ENCODE results near the gene WDR27. TPM values are rescaled to one million over a fixed set of nuclear protein-coding genes. Genes with fewer than 3 reads are reported as not detected.

WDR27 gene
- total and polyA plus RNA-seq, 2 donors, result 15.9 to 54.5 TPM

DNA sequence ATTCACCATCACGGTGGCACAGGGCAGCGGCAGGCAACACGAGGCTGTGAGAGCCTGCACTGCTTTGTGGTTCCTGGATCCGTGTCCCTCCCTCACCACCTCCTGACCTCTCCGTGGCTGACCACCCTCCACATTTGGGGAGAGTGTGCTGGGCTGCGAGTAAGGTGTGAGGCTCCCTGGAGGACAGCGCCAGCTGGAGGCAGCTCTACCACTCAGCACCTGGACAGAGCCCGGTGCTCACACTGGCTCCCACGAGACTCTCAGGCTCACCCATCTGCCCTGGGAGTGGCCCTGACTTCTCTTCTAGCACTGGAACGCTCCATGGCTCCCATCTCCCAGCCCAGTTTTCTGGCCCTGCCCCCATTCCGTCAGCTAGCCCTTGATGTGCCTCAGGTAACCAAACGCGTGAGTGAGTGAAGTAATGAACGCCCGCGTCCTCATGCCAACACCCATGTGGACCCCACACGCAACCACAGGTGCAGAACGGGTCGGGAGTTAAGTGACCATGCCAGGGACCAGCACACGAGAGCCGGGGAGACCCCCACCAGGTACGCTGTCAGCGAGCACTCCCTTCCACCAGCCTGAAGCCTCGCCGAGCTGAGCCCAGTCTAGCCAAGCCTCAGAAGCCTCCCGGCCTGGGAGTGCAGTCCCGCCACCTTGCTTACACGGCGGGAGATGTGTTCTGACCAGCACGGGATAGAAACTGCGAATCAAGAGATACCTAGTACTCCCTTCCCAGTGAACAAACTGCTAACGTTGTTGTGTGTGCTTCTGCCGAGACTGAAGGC, 137.2 kb downstream of the WDR27 start:
- Histone ChIP-seq H3K4me3 (ENCODE audit: low read depth, low read length) (no peak overlapping the region), H3K36me3 (ENCODE audit: insufficient read depth) (no peaks in the 10 kb centered on the region), H3K4me1 (ENCODE audit: insufficient read depth) (no peaks in the 10 kb centered on the region), H3K27ac (ENCODE audit: low read depth) (no peak overlapping the region)
- DNase-seq (ENCODE audit: extremely low spot score), result no peak
- 93% methylated on average over 33 of the region's 33 CpGs for WGBS

DNA sequence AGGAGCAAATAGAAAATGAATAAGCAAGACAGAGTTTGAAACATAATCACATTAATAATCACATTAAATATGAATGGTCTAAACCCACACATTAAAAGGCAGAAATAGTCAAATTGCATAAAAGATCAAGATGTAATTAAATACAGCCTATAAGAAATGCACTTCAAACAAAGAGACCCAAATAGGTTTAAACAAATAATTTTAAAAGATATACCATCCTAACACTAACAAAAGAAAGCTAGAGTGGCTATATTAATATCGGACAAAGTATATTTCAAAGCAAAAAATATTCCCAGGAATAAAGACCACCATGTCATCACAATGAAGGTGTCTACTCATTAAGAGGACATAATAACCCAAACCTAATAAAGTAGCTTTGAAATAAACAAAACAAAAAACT, 140.2 kb downstream of the WDR27 start:
- H3K4me1 ChIP-seq (ENCODE audit: insufficient read depth), result no peaks in the 10 kb centered on the region
- no peak overlapping the region for H3K4me3 ChIP-seq (ENCODE audit: low read depth, low read length)
- WGBS, result 99% methylated on average over 1 of the region's 1 CpG
- DNase-seq (ENCODE audit: extremely low spot score), result no peak
- H3K27ac ChIP-seq (ENCODE audit: low read depth), result no peak overlapping the region
- H3K36me3 ChIP-seq (ENCODE audit: insufficient read depth), result no peaks in the 10 kb centered on the region

DNA sequence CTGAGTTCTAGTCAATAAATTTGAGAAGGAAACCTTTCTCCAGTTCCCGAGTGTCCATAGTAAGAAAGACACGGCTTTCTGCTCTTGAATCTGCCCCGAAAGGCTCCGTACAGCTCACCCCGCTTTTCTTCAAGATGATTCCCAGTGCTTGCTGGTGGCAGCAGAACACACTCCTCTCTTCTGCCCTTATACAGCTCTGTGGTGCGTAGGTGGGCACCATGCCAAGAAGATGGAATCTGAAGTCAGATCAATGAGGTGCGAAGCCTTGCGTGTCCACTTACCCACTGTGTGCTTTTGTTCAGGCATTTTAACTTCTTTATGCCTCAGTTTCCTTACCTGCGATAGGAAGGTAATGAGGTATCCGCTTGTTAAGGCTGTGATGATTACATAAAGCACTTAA, 142.2 kb downstream of the WDR27 start:
- Histone ChIP-seq H3K4me1 (ENCODE audit: insufficient read depth) (no peaks in the 10 kb centered on the region), H3K4me3 (ENCODE audit: low read depth, low read length) (no peak overlapping the region), H3K27ac (ENCODE audit: low read depth) (no peak overlapping the region), H3K36me3 (ENCODE audit: insufficient read depth) (no peaks in the 10 kb centered on the region)
- no peak for DNase-seq (ENCODE audit: extremely low spot score)
- 92% methylated on average over 10 of the region's 10 CpGs for WGBS

DNA sequence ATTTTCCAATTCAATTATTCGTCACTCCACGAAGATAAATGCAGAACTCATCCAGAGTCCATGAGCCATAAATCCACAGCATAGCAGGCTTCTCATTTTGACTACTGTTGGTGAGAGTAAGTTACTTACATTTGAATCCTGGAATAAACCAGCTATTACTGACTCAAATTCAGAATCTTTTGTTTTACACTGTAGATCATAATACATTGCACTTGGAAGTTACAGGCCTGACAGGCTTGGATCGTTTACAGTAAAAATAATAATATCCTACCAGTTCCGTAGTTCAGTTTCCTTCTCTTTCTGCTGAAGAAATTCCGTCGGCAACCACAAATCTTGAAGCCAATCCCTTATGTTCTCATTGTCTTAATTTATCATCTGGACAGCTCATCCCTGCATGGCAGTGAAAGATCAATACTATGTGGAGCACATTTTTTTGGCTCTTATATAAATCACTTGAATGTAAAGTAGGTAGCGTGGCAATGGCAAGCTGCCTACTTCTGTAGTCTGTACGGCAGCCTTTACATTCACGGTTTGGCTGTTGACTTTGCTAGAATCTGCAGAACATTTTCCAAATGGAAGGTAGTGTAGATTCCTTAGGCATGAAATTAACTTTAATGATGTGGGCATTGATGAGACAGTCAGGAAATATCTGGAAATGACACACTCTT, 142.9 kb downstream of the WDR27 start:
- WGBS, result 92% methylated on average over 9 of the region's 9 CpGs
- H3K36me3 ChIP-seq (ENCODE audit: insufficient read depth), result no peaks in the 10 kb centered on the region
- no peaks in the 10 kb centered on the region for H3K4me1 ChIP-seq (ENCODE audit: insufficient read depth)
- no peak overlapping the region for H3K4me3 ChIP-seq (ENCODE audit: low read depth, low read length)
- H3K27ac ChIP-seq (ENCODE audit: low read depth), result no peak overlapping the region
- DNase-seq (ENCODE audit: extremely low spot score), result no peak

DNA sequence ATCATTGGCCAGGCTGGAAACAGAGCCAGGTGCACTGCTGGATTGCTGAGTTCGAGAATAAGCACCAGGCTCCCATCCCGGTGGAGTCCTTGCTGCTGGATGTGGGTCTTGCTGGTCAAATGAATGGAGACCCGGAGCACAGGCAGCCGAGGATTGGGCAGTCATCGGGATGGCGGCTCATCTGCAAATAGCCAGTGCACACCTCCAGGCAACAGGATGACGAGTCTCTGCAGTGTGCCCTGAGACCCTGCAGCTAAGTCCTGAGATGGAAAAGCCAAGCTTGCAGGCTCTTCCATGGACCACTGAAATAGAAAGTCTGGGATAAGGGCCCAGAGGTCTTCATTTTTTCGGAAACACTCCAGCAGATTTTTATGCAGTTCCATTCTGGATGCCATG, 143.5 kb downstream of the WDR27 start:
- no peak overlapping the region for H3K27ac ChIP-seq (ENCODE audit: low read depth)
- WGBS, result 97% methylated on average over 8 of the region's 8 CpGs
- no peak for DNase-seq (ENCODE audit: extremely low spot score)

DNA sequence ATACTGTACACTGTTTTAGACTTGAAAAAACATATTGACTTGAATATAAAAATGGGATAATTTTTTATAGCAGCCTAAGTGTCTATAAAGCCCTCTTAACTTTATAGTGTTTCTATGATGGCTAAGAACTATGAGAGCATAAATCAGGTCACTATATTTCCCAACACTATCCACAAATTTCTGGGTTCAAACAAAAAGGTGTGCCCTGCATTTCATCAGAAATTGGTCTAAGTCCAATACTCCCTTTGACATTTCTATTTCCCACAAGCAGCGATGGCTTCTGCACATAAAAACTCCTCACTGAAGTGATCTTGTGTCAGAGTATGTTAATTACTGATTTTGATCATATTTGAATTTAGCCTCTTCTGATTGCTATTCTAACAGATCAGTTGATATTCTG, 143.9 kb downstream of the WDR27 start:
- H3K27ac ChIP-seq (ENCODE audit: low read depth), result no peak overlapping the region
- 74% methylated on average over 1 of the region's 1 CpG for WGBS
- DNase-seq (ENCODE audit: extremely low spot score), result no peak
- H3K4me3 ChIP-seq (ENCODE audit: low read depth, low read length), result no peak overlapping the region
- no peaks in the 10 kb centered on the region for H3K4me1 ChIP-seq (ENCODE audit: insufficient read depth)
- H3K36me3 ChIP-seq (ENCODE audit: insufficient read depth), result no peaks in the 10 kb centered on the region

More for the DNA sequence above, 143.5 kb downstream of the WDR27 start:
- Histone ChIP-seq H3K36me3 (ENCODE audit: insufficient read depth) (no peaks in the 10 kb centered on the region), H3K4me3 (ENCODE audit: low read depth, low read length) (no peak overlapping the region), H3K4me1 (ENCODE audit: insufficient read depth) (no peaks in the 10 kb centered on the region)

DNA sequence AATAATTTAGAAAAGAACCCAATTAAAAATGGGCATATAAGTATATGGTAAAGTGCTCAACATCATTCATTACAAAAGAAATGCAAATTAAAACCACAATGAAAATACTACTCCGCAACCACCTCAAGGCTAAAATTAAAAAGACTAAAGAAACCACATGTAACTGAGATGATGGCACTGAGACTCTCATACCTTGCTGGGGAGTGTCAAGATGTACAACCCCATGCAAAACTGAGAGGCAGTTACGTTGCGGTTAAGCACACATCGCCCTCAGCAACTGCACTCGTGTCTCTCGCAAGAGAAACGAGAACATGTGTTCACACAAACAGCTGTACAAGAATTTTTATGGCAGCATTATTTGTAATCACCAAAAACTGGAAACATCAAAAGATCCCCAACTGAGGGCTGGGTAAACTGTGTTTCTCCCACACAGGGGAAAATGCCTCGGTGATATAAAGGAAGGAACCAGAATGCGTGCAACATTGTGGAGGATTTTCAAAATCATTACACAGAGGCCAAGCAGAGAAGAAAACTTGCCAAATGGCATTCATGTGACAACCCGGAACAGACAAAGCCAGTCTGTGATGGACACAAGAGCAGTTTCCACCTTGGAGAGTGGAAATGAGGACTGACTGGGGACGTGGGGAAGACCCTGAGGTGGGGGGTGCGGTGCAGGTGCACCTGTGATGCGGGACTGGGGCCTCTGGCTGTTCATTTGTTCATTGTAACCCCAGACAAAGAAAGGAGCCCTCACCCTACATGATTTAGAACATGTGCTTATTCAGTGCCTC, 144.9 kb downstream of the WDR27 start:
- DNase-seq (ENCODE audit: extremely low spot score), result no peak
- H3K4me3 ChIP-seq (ENCODE audit: low read depth, low read length), result no peak overlapping the region
- WGBS, result 91% methylated on average over 13 of the region's 13 CpGs
- H3K36me3 ChIP-seq (ENCODE audit: insufficient read depth), result no peaks in the 10 kb centered on the region
- H3K4me1 ChIP-seq (ENCODE audit: insufficient read depth), result no peaks in the 10 kb centered on the region
- no peak overlapping the region for H3K27ac ChIP-seq (ENCODE audit: low read depth)

DNA sequence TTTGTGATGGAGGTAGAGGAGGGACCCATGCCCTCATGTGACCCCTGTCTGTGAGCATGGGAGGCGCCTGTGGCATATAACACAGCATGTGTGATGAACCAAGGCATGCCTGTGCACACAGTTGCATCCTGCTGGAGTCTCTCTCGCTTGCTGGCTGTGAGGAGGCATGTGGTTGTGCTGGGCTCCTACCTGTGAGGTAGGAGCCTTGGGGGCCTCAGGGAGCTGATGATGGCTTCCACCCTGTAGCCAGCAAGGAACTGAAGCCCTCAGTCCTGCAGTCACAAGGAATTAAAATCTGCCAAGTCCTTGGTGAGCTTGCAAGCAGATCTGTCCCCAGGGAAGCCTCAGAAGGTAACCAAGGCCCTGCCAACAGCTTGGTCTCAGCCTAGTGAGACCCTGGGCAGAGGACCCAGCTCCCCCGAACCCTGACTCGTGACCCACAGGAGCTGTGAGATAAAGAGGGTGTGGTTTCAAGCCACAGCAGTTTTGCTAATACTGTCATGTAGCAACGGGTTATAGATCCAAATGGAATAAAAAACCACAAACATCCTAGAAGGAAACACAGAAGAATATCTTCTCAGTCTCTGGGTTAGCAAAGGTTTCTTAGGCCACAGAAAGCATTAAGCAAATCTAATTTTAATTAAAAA, 145.7 kb downstream of the WDR27 start:
- no peak for DNase-seq (ENCODE audit: extremely low spot score)
- Histone ChIP-seq H3K4me1 (ENCODE audit: insufficient read depth) (no peaks in the 10 kb centered on the region), H3K4me3 (ENCODE audit: low read depth, low read length) (no peak overlapping the region), H3K36me3 (ENCODE audit: insufficient read depth) (no peaks in the 10 kb centered on the region), H3K27ac (ENCODE audit: low read depth) (no peak overlapping the region)
- 82% methylated on average over 5 of the region's 5 CpGs for WGBS

DNA sequence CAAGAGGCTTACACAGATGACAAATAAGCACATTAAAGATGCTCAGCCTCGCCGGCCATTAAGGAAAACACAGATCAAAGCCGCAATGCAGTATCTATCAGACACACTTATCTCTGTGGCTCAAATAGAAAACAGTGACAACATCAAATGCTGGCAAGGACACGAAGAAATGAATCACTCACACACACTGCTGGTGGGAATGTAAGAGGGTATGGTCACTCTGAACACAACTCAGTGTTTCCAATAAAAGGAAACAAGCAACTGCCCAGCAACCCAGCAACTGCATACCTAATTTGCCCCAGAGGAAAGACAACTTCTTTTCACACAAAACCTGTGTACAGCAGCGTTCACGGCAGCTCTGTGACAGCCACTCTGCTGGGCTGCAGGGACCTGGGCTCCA, 155.8 kb downstream of the WDR27 start:
- H3K36me3 ChIP-seq (ENCODE audit: insufficient read depth), result no peaks in the 10 kb centered on the region
- WGBS, result 84% methylated on average over 6 of the region's 6 CpGs
- H3K4me3 ChIP-seq (ENCODE audit: low read depth, low read length), result no peak overlapping the region
- no peak for DNase-seq (ENCODE audit: extremely low spot score)
- H3K4me1 ChIP-seq (ENCODE audit: insufficient read depth), result no peaks in the 10 kb centered on the region
- no peak overlapping the region for H3K27ac ChIP-seq (ENCODE audit: low read depth)

DNA sequence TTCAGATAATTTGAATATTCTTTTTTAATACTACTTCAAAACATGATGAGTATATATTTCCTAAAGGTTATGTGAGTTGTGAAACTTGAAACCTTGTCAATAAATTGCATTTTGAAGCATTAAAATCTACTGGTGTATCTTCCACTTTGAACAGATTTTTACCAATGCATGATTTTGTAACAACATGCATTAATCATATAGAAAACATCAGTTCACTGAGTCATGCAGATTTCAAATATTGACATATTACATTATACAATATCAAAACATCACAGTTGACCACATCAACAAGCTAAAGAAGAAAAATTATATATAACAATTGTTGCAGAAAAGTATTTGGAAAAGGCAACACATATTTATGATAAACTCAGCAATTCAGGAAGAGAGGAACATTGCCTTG, 158.1 kb downstream of the WDR27 start:
- Histone ChIP-seq H3K4me1 (ENCODE audit: insufficient read depth) (no peaks in the 10 kb centered on the region), H3K4me3 (ENCODE audit: low read depth, low read length) (no peak overlapping the region), H3K36me3 (ENCODE audit: insufficient read depth) (no peaks in the 10 kb centered on the region), H3K27ac (ENCODE audit: low read depth) (no peak overlapping the region)
- no peak for DNase-seq (ENCODE audit: extremely low spot score)

DNA sequence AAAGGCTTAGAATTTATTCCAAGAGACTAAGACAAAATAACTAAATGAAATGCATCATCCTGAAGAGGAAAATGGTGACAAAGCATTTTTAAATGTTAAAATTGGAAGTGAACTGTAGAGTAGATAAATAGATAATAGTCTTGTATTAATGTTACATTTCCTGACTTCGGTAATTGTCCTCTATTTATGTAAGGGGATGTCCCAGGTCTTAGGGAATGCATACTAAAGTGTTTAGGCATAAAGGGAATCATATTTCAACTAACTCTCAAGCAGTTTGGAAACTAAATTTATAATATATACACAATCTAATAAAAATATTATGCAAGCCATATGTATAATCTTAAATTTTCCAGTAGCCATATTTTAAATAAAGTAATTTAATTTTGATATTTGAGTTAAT, 159.3 kb downstream of the WDR27 start:
- no peak for DNase-seq (ENCODE audit: extremely low spot score)
- no peaks in the 10 kb centered on the region for H3K36me3 ChIP-seq (ENCODE audit: insufficient read depth)
- 75% methylated on average over 1 of the region's 1 CpG for WGBS
- H3K27ac ChIP-seq (ENCODE audit: low read depth), result no peak overlapping the region
- H3K4me1 ChIP-seq (ENCODE audit: insufficient read depth), result no peaks in the 10 kb centered on the region
- H3K4me3 ChIP-seq (ENCODE audit: low read depth, low read length), result no peak overlapping the region

DNA sequence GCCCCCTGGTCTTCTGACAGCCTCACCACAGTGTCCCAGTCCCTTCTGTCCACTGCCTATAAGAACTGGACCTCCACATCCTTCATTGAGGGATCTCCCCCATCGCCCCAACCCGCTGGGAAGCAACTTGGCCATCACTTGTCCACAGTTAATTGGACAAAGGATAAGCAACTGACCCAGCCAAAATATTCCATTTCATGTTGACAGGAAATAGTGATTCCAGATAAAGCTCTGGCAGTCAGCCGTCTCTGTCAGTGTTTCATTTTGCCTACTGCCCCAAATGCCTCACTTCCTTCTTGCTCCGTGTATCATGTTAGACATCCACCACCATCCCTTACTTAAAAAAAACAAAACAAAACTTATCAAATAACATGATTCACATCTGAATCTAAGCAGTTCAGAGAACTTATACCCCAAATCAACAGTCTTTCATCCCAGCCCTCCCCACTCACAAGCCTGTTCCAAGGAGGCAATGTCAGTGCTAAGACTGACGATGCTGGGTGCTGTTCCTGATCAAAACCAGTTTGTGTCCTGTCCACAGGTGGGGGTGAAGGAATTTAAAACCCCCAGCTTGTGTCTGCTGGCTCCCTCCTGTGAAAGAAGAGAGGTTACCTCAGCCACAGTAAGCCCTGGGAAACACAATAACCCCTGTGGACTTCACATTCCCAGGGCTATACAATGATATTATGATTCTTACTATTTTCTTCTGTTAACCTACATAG, 162.5 kb downstream of the WDR27 start:
- no peak overlapping the region for H3K4me3 ChIP-seq (ENCODE audit: low read depth, low read length)
- H3K36me3 ChIP-seq (ENCODE audit: insufficient read depth), result no peaks in the 10 kb centered on the region
- H3K4me1 ChIP-seq (ENCODE audit: insufficient read depth), result no peaks in the 10 kb centered on the region
- H3K27ac ChIP-seq (ENCODE audit: low read depth), result no peak overlapping the region
- DNase-seq (ENCODE audit: extremely low spot score), result no peak
- WGBS, result 76% methylated on average over 5 of the region's 5 CpGs
